Endothelial cell of umbilical vein (primary cell): ENCODE results near the gene NPTX1.
A peak's percentile ranks its signal among the peaks of the same experiment; 100 is the strongest.

Experiments
- JUN ChIP-seq: IDR thresholded peaks from 2 replicates; pipeline ENCODE4 v1.6.1; 2011; ENCODE audit warnings: borderline replicate concordance, low read depth; ENCODE audit not compliant: insufficient read length, insufficient read depth
- MAX ChIP-seq: IDR thresholded peaks from 2 replicates; pipeline ENCODE4 v1.6.1; 2011; ENCODE audit not compliant: insufficient read depth, insufficient read length
- POLR2A ChIP-seq: IDR thresholded peaks from 2 replicates; pipeline ENCODE4 v1.6.1; 2012; ENCODE audit warnings: low read depth, mild to moderate bottlenecking, control low read depth, low read length
- TF ChIP-seq, protein P1 (sequence below), 2 donors: IDR thresholded peaks; 1 replicate in 1 of 2; 2 replicates in 1 of 2; pipeline ENCODE4 v1.5.1; 2011; ENCODE audit warnings: low read length in 2 of 2, mild to moderate bottlenecking in 2 of 2, moderate library complexity in 2 of 2, control low read depth in 1 of 2, inconsistent platforms in 1 of 2, low read depth in 1 of 2; ENCODE audit not compliant: insufficient read depth in 1 of 2; ENCODE audit errors: extremely low read depth in 1 of 2

DNA sequence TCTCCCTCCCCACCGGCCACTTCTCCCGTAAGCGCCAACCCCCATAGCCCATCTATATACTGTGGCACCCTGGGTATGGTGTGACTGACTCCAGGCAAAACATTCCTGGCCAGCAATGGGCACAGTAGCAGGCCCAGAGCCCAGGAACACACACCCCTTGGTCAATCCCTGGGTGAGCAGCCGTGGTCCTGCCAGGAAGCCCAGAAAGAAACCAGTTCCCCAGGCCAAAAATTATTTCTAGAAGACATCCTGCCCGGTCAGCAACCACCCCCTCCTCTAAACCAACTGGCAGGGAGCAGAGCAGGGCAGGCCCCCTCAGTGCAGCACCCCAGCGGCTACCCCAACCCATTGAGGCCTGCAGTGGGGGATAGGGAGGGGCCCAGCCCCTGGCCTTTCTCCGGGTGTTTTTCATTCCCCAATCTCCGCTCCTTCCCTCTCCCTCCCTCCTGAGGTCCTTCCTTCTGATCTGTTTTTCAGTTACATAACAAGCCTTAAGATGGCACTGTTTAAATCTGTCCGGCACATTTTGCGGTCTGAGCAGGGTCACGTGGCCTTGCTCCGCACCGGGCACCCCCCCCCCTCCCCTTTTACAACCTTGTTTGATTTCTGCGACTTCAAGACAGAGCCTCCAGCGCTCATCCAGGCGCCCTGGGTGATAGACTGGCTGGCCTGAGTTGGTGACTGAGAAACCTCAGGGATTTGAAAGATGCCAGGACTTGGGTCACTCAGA lies 2.0 kb downstream of the NPTX1 start:
- TF ChIP-seq MAX (peak; percentile 17), POLR2A (no peak), JUN (no peak)
- TF ChIP-seq, protein P1, sequence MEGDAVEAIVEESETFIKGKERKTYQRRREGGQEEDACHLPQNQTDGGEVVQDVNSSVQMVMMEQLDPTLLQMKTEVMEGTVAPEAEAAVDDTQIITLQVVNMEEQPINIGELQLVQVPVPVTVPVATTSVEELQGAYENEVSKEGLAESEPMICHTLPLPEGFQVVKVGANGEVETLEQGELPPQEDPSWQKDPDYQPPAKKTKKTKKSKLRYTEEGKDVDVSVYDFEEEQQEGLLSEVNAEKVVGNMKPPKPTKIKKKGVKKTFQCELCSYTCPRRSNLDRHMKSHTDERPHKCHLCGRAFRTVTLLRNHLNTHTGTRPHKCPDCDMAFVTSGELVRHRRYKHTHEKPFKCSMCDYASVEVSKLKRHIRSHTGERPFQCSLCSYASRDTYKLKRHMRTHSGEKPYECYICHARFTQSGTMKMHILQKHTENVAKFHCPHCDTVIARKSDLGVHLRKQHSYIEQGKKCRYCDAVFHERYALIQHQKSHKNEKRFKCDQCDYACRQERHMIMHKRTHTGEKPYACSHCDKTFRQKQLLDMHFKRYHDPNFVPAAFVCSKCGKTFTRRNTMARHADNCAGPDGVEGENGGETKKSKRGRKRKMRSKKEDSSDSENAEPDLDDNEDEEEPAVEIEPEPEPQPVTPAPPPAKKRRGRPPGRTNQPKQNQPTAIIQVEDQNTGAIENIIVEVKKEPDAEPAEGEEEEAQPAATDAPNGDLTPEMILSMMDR (IDR thresholded peaks at IDR 0.05; ENCODE audit: extremely low read depth in 1 of 2, insufficient read depth in 1 of 2, low read depth in 1 of 2, low read length in 2 of 2): peak in 1 of 2 donors; percentile 23
